A673 (cell line): ENCODE measurements around the gene SLC25A13.

ENCODE experiments used
- EZH2 ChIP-seq: fragments of 200-600 bp; sonication (generic); IDR thresholded peaks from 2 replicates; pipeline ENCODE4 v1.6.1; 2017; ENCODE audit warnings: borderline replicate concordance, low read depth, mild to moderate bottlenecking, mixed read lengths, antibody characterized with exemption, low read length; ENCODE audit not compliant: poor library complexity, severe bottlenecking
- TF ChIP-seq, protein P1 (sequence below): fragments of 300-800, 200-600 bp; sonication (generic); conservative IDR thresholded peaks from 2 replicates; pipeline ENCODE4 v1.5.1; 2017; ENCODE audit warnings: low read depth, mild to moderate bottlenecking, antibody characterized with exemption, low read length, moderate library complexity, mixed read lengths

DNA sequence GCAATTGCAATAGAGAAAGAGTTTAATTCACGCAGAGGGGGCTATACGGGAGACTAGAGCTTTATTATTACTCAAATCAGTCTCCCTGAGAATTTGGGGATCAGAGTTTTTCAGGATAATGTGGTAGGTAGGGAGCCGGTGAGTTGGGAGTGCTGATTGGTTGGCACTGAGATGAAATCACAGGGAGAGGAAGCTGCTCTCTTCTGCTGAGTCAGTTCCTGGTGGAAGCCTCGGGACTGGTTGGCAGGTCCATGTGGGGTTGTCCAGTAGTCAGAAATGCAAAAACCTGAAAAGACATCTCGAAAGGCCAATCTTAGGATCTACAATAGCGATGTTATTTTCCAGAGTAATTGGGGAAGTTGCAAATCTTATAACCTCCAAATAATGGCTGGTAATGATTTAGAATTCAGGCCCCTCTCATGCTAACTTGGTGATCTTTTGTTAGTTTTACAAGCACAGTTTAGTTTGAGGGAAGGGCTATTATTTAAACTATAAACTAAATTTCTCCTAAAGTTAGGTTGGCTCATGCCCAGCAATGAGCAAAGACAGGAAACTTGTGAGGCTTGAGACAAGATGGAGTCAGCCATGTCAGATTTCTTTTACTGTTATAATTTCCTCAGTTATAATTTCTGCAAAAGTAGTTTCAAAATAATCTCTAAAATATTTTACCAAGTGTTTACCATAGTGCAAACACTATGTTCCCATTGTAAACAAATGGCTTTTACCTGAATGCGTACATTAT, 39.4 kb upstream of the SLC25A13 start:
- TF ChIP-seq, protein P1, sequence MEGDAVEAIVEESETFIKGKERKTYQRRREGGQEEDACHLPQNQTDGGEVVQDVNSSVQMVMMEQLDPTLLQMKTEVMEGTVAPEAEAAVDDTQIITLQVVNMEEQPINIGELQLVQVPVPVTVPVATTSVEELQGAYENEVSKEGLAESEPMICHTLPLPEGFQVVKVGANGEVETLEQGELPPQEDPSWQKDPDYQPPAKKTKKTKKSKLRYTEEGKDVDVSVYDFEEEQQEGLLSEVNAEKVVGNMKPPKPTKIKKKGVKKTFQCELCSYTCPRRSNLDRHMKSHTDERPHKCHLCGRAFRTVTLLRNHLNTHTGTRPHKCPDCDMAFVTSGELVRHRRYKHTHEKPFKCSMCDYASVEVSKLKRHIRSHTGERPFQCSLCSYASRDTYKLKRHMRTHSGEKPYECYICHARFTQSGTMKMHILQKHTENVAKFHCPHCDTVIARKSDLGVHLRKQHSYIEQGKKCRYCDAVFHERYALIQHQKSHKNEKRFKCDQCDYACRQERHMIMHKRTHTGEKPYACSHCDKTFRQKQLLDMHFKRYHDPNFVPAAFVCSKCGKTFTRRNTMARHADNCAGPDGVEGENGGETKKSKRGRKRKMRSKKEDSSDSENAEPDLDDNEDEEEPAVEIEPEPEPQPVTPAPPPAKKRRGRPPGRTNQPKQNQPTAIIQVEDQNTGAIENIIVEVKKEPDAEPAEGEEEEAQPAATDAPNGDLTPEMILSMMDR, result no peak
- TF ChIP-seq EZH2, result no peak
